Inflammatory macrophage treated with lipopolysaccharide for 1 hour (primary cell): ENCODE data around the gene TBC1D9.
A peak's percentile ranks its signal among the peaks of the same experiment; 100 is the strongest.

Source experiments
- DNase-seq, 2 donors: peaks; one replicate each; pipeline ENCODE4 v3.0.0-alpha.2; 2020 to 2022

TBC1D9 gene

DNA sequence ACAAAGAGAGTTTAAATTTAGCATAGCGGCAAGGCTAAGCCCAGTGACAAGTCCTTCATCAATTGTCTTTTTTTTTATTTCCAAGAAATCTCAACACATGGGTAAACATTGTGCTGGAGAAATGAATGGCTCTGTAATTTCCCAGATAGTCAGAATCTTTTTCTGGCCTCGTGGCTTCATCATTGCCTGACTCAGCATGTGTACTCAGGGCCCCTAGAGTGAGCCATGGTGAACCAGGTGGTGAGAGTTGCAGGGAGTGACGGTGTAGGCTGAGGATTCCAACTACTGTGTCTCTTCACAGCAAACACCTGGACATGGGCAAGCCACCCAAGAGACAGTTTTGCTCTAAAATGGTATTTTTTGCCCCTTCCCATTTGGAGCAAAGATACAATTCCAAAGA lies 144.3 kb downstream of the TBC1D9 start:
- DNase-seq = no peak

GRCh38 chr4:140609548-140610425 lies 146.4 kb downstream of the TBC1D9 start:
- peak; percentile 24 to 74 for DNase-seq

GRCh38 chr4:140607852-140608251 lies 148.3 kb downstream of the TBC1D9 start:
- DNase-seq = no peak

DNA sequence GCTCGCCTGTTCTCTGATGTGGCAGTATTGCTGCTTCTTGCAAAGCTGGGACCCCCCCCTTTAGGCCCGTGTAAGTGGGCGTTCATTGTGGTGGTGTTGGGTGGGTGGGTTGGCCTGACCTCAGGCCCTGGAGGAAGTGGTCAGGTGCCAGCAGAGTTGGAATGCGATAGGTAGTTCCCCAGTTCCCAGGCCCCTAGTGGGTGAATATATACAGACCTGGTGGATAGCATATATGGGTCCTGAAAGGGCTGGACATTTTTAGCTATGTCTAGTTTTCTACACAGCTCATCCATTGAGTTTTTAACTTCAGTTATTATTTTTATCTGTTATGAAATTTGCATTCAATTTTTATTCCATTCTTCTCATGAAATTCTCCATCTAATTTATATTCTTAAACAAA lies 151.6 kb downstream of the TBC1D9 start:
- DNase-seq = no peak

DNA sequence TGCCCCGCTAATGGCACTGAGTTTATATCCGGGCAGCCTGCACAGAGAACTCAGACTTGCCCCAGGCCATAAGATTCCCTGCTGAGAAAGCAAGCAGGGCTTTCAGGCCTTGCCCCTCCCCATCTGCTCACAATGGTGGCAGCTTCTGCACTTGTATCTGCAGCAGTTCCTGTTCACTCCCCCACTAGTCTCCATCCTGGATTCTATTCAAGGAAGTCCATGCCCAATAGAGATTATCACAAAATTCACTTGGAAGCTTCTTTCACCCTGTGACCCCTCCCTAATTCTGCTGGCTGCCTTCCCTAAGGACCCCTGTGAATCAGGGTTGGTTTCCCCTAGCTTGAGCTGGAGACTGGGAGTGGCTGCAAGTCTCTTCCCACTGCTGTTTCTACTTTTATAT lies 152.9 kb downstream of the TBC1D9 start:
- DNase-seq = no peak

DNA sequence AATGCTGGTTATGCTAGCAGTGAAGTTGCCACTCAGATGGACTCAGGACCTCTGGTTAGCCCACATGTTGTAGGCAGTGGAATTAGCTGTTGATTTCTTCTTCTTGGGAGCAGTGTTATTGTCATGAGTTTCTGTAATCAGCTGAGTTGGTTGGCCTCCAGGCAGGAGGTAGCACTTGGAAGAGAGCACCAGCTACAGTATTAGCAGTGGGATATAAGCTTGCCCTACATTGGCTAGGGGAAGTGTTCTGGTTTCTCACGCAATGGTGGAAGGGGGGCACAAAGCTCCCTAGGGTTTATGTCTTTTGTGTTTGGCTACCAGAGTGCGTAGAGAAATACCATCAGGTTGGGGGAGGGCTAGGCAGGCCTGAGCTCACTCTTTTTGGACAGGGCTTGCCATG lies 153.5 kb downstream of the TBC1D9 start:
- no peak for DNase-seq

DNA sequence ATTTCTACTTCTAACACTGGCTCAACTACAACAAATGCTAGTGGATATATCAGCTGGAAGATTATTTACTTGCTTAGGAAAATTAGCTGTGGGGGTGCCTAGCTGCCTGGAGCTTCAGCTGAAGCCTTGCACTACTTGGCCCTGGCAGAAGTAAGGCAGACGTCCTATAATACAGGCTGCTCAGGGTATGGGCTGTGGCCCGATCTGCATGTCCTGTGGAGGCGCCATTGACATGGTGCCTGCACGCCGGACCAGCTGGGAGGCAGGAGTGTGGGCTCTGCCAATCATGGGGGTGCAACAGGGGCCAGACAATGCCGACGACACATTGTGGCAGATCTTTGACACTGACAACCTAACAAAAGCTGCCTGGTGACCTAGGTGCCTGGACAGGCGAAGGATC lies 155.8 kb downstream of the TBC1D9 start:
- no peak for DNase-seq

DNA sequence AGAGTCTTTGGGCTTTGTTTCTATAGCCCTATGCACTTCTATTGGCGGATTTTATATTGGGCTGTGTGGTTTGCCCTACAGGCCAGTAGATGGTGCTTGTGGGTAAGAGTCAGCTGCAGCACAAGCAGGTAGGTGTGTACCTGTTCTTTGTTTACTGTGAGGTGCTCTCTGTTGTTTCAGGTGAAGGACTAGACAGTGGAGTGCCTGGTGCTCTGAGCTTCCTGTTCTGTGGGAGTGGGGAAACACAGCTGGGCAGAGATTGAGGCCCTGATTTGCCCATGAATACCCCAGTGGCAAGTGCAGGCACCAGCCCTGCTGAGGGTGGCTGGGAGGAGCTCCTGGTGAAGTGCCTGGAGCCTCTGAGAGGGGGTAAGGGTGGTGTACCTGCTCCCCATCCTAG lies 161.1 kb downstream of the TBC1D9 start:
- DNase-seq = no peak

DNA sequence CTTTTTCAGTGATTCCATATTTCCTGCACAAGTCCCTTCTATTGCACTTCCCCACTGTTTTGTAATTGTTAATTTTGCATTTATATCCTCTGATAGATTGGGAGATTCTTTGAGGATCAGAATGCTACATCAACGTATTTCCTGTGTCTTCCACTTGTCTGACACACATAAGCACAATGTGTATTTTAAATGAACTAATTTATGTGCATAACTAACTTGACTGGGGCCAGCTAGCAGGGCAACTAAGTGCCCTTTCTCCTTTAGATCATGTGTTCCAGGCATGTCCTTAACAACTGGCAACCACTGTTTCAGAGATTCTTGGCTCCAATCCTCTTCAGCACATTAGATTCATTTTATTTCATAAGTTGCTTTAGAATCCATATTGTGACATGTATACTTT lies 171.7 kb downstream of the TBC1D9 start:
- no peak for DNase-seq

- no peak for DNase-seq
These were observed 175.1 kb downstream of the TBC1D9 start for GRCh38 chr4:140581078-140581477.

- no peak for DNase-seq
These were observed 176.9 kb downstream of the TBC1D9 start for GRCh38 chr4:140579278-140579677.

GRCh38 chr4:140575489-140575888 lies 180.7 kb downstream of the TBC1D9 start:
- no peak for DNase-seq

GRCh38 chr4:140571620-140572019 lies 184.6 kb downstream of the TBC1D9 start:
- no peak for DNase-seq
